HepG2 (cell line): ENCODE measurements around the gene SHPK. TPM values are rescaled to one million over a fixed set of nuclear protein-coding genes. Genes with fewer than 3 reads are reported as not detected.

Experiments used
- ASH2L ChIP-seq: fragments of 300-600, 200-600 bp; sonication (generic); IDR thresholded peaks from 2 replicates; pipeline ENCODE4 v1.7.0; 2017; ENCODE audit warnings: low read depth, mild to moderate bottlenecking, moderate library complexity, mixed read lengths, low read length; ENCODE audit not compliant: insufficient read length
- ATAD3A ChIP-seq: sonication (generic); formaldehyde crosslinking; IDR thresholded peaks from 2 replicates; pipeline ENCODE4 v1.4.0; 2020; ENCODE audit warnings: missing genetic modification reagents
- DPF2 ChIP-seq: sonication (generic); formaldehyde crosslinking; IDR thresholded peaks from 2 replicates; pipeline ENCODE4 v1.4.0; 2020; ENCODE audit warnings: mild to moderate bottlenecking, low read depth, missing genetic modification reagents, borderline replicate concordance
- KDM4B ChIP-seq: sonication (generic); formaldehyde crosslinking; IDR thresholded peaks from 2 replicates; pipeline ENCODE4 v1.4.0; 2020; ENCODE audit warnings: missing genetic modification reagents
- KMT2A ChIP-seq: sonication (generic); formaldehyde crosslinking; IDR thresholded peaks from 2 replicates; pipeline ENCODE4 v1.4.0; 2020; ENCODE audit warnings: missing genetic modification reagents
- NFE2L2 ChIP-seq: fragments of 150-350 bp; IDR thresholded peaks from 2 replicates; pipeline ENCODE4 v1.6.1; 2014; ENCODE audit warnings: low read length
- RARA ChIP-seq: IDR thresholded peaks from 2 replicates; pipeline ENCODE4 v1.6.1; 2016; ENCODE audit warnings: missing genetic modification reagents, missing compliant biosample characterization
- RFXANK ChIP-seq: IDR thresholded peaks from 2 replicates; pipeline ENCODE4 v1.6.1; 2016
- TEAD2 ChIP-seq: sonication (generic); formaldehyde crosslinking; IDR thresholded peaks from 2 replicates; pipeline ENCODE4 v1.9.0; 2021; ENCODE audit warnings: missing genetic modification reagents
- ZBTB42 ChIP-seq: sonication (generic); formaldehyde crosslinking; IDR thresholded peaks from 2 replicates; pipeline ENCODE4 v1.5.0; 2020; ENCODE audit warnings: mild to moderate bottlenecking, missing genetic modification reagents
- ZMYM2 ChIP-seq: sonication (generic); formaldehyde crosslinking; IDR thresholded peaks from 2 replicates; pipeline ENCODE4 v1.8.0; 2022; ENCODE audit warnings: mild to moderate bottlenecking, missing genetic modification reagents
- ZSCAN29 ChIP-seq: sonication (generic); formaldehyde crosslinking; conservative IDR thresholded peaks from 2 replicates; pipeline ENCODE4 v1.4.0; 2020; ENCODE audit warnings: mild to moderate bottlenecking, missing genetic modification reagents
- polyA plus RNA-seq, 8 experiments: library from polyadenylated mRNA; depleted of rRNA in 3 of 8; stranded (reverse) in 7 of 8; unstranded in 1 of 8; fragments of >200 nt; fragmentation: Illumina TruSeq in 4 of 8; extraction: Trizol in 4 of 8; gene quantifications; 2 replicates each; pipeline versions ENCODE4 v1.2.1 to v1.2.3, GENCODE V29; 2011 to 2016; ENCODE audit warnings: low read depth in 4 of 8, missing spikeins in 1 of 8, mixed read lengths in 1 of 8; ENCODE audit not compliant: insufficient read depth in 1 of 8
- total RNA-seq, 5 experiments: library from RNA; depleted of rRNA; stranded (reverse); fragments of >200 nt; fragmentation: Illumina TruSeq; extraction: Trizol; gene quantifications; 2 replicates each; pipeline ENCODE4 v1.2.3, GENCODE V29; 2016; ENCODE audit warnings: low read depth in 1 of 5
- TF ChIP-seq, protein P1 (sequence below): sonication (generic); formaldehyde crosslinking; IDR thresholded peaks from one replicate; pipeline ENCODE4 v1.5.1; 2020; ENCODE audit warnings: mild to moderate bottlenecking, missing genetic modification reagents; ENCODE audit errors: not compliant biosample characterization
- TF ChIP-seq, protein P2 (sequence below): sonication (generic); formaldehyde crosslinking; IDR thresholded peaks from 2 replicates; pipeline ENCODE4 v1.9.0; 2022; ENCODE audit warnings: low read depth, missing genetic modification reagents
- TF ChIP-seq, protein P3 (sequence below): sonication (generic); formaldehyde crosslinking; IDR thresholded peaks from 2 replicates; pipeline ENCODE4 v1.5.1; 2020; ENCODE audit warnings: mild to moderate bottlenecking, missing genetic modification reagents, moderate library complexity
- TF ChIP-seq, protein P4 (sequence below): sonication (generic); formaldehyde crosslinking; IDR thresholded peaks from 2 replicates; pipeline ENCODE4 v1.4.0; 2020; ENCODE audit warnings: mild to moderate bottlenecking, missing genetic modification reagents

Gene SHPK
- total and polyA plus RNA-seq, 2 of the 13 experiments (the other 11 are each of a cell fraction or from before 2014, with no cell fraction given): 16.2 to 30.9 TPM

DNA sequence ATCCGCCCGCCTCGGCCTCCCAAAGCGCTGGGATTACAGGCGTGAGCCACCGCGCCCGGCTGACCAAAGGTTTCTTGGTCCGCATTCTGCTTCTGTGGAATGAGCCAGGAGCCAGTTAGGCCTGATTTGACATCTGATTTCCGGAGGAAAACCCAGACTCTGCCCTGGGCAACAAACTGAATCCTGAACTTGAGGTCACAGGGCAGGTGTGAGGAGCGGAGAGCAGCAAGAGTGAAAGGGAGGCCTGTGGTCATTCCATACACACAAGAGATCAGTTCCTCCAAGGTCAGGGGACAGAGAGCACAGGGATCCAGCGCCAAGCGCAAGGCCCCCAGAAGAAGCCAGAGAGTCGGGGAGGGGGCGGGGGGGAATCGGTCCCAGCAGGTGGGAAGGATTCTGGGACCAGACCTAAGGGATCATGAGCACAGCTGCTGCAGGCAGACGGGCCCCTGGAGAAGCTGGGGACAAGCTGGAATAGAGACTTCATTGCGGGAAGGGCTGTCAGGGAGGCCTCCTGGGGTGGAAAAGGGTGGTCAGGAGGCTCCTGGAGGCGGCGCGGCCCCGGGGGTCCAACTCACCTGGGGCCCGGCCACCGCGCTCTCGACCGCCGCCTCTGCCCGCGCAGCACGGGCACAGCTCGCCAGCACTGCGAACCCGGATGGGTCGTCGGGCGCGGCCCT lies 436 bp downstream of the SHPK start (continued):
- TF ChIP-seq, protein P1, sequence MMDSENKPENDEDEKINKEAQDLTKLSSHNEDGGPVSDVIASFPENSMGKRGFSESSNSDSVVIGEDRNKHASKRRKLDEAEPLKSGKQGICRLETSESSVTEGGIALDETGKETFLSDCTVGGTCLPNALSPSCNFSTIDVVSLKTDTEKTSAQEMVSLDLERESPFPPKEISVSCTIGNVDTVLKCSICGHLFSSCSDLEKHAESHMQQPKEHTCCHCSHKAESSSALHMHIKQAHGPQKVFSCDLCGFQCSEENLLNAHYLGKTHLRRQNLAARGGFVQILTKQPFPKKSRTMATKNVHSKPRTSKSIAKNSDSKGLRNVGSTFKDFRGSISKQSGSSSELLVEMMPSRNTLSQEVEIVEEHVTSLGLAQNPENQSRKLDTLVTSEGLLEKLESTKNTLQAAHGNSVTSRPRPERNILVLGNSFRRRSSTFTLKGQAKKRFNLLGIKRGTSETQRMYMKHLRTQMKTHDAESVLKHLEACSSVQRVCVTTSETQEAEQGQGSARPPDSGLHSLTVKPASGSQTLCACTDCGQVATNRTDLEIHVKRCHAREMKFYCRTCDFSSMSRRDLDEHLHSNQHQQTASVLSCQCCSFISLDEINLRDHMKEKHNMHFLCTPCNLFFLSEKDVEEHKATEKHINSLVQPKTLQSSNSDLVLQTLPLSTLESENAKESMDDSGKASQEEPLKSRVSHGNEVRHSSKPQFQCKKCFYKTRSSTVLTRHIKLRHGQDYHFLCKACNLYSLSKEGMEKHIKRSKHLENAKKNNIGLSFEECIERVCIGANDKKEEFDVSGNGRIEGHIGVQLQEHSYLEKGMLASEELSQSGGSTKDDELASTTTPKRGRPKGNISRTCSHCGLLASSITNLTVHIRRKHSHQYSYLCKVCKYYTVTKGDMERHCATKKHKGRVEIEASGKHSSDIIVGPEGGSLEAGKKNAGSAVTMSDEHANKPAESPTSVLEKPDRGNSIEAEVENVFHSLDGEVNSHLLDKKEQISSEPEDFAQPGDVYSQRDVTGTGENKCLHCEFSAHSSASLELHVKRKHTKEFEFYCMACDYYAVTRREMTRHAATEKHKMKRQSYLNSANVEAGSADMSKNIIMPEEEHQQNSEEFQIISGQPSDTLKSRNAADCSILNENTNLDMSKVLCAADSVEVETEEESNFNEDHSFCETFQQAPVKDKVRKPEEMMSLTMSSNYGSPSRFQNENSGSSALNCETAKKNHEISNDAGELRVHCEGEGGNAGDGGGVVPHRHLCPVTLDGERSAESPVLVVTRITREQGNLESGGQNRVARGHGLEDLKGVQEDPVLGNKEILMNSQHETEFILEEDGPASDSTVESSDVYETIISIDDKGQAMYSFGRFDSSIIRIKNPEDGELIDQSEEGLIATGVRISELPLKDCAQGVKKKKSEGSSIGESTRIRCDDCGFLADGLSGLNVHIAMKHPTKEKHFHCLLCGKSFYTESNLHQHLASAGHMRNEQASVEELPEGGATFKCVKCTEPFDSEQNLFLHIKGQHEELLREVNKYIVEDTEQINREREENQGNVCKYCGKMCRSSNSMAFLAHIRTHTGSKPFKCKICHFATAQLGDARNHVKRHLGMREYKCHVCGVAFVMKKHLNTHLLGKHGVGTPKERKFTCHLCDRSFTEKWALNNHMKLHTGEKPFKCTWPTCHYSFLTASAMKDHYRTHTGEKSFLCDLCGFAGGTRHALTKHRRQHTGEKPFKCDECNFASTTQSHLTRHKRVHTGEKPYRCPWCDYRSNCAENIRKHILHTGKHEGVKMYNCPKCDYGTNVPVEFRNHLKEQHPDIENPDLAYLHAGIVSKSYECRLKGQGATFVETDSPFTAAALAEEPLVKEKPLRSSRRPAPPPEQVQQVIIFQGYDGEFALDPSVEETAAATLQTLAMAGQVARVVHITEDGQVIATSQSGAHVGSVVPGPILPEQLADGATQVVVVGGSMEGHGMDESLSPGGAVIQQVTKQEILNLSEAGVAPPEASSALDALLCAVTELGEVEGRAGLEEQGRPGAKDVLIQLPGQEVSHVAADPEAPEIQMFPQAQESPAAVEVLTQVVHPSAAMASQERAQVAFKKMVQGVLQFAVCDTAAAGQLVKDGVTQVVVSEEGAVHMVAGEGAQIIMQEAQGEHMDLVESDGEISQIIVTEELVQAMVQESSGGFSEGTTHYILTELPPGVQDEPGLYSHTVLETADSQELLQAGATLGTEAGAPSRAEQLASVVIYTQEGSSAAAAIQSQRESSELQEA (CRISPR knock-in tag): no peak
- TF ChIP-seq, protein P2, sequence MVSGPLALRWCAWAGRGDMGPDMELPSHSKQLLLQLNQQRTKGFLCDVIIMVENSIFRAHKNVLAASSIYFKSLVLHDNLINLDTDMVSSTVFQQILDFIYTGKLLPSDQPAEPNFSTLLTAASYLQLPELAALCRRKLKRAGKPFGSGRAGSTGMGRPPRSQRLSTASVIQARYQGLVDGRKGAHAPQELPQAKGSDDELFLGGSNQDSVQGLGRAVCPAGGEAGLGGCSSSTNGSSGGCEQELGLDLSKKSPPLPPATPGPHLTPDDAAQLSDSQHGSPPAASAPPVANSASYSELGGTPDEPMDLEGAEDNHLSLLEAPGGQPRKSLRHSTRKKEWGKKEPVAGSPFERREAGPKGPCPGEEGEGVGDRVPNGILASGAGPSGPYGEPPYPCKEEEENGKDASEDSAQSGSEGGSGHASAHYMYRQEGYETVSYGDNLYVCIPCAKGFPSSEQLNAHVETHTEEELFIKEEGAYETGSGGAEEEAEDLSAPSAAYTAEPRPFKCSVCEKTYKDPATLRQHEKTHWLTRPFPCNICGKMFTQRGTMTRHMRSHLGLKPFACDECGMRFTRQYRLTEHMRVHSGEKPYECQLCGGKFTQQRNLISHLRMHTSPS (CRISPR knock-in tag): 0 out of 2 replicates have a peak, but pooled peaks have one; percentile 8
- TF ChIP-seq DPF2 (CRISPR knock-in tag) (no peak), RARA (CRISPR knock-in tag) (peak; percentile 76), ASH2L (no peak), ZMYM2 (CRISPR knock-in tag) (peak; percentile 84; the same call in 1 of the 2 replicates), KDM4B (CRISPR knock-in tag) (no peak), ATAD3A (no peak), KMT2A (CRISPR knock-in tag) (no peak), ZBTB42 (CRISPR knock-in tag) (peak; percentile 27; the same call in 1 of the 2 replicates), RFXANK (CRISPR knock-in tag) (no peak), TEAD2 (CRISPR knock-in tag) (no peak; the same call in 1 of the 2 replicates), NFE2L2 (no peak), ZSCAN29 (no peak)
- TF ChIP-seq, protein P3, sequence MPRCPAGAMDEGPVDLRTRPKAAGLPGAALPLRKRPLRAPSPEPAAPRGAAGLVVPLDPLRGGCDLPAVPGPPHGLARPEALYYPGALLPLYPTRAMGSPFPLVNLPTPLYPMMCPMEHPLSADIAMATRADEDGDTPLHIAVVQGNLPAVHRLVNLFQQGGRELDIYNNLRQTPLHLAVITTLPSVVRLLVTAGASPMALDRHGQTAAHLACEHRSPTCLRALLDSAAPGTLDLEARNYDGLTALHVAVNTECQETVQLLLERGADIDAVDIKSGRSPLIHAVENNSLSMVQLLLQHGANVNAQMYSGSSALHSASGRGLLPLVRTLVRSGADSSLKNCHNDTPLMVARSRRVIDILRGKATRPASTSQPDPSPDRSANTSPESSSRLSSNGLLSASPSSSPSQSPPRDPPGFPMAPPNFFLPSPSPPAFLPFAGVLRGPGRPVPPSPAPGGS (CRISPR knock-in tag): peak; percentile 59; the same call in 1 of the 2 replicates
- TF ChIP-seq, protein P4, sequence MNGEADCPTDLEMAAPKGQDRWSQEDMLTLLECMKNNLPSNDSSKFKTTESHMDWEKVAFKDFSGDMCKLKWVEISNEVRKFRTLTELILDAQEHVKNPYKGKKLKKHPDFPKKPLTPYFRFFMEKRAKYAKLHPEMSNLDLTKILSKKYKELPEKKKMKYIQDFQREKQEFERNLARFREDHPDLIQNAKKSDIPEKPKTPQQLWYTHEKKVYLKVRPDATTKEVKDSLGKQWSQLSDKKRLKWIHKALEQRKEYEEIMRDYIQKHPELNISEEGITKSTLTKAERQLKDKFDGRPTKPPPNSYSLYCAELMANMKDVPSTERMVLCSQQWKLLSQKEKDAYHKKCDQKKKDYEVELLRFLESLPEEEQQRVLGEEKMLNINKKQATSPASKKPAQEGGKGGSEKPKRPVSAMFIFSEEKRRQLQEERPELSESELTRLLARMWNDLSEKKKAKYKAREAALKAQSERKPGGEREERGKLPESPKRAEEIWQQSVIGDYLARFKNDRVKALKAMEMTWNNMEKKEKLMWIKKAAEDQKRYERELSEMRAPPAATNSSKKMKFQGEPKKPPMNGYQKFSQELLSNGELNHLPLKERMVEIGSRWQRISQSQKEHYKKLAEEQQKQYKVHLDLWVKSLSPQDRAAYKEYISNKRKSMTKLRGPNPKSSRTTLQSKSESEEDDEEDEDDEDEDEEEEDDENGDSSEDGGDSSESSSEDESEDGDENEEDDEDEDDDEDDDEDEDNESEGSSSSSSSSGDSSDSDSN (CRISPR knock-in tag): no peak; the same call in 1 of the 2 replicates
